H1 (cell line): ENCODE results near the gene PTPN1. TPM values are rescaled to one million over a fixed set of nuclear protein-coding genes. Genes with fewer than 3 reads are reported as not detected.

Experiments
- BCL11A ChIP-seq, 2 experiments: IDR thresholded peaks; one replicate each; pipeline ENCODE4 v1.6.1; 2011; ENCODE audit warnings: low read depth in 2 of 2, low read length in 2 of 2, mild to moderate bottlenecking in 2 of 2
- JUND ChIP-seq: IDR thresholded peaks from 2 replicates; pipeline ENCODE4 v1.6.1; 2011; ENCODE audit warnings: mild to moderate bottlenecking, improper control_type of control experiment, low read length
- NANOG ChIP-seq: IDR thresholded peaks from 2 replicates; pipeline ENCODE4 v1.6.1; 2011; ENCODE audit warnings: low read length, low read depth, mild to moderate bottlenecking, inconsistent platforms; ENCODE audit not compliant: insufficient read depth, poor library complexity, severe bottlenecking
- SP2 ChIP-seq: IDR thresholded peaks from 2 replicates; pipeline ENCODE4 v1.6.1; 2012; ENCODE audit warnings: mild to moderate bottlenecking, low read length, inconsistent platforms
- TAF7 ChIP-seq: optimal IDR thresholded peaks from 2 replicates; pipeline ENCODE3; 2011; ENCODE audit warnings: low read depth, mild to moderate bottlenecking, inconsistent platforms, low read length, moderate library complexity, borderline replicate concordance
- TBP ChIP-seq: IDR thresholded peaks from 2 replicates; pipeline ENCODE4 v1.6.1; 2011; ENCODE audit warnings: low read depth, low read length, improper control_type of control experiment
- YY1 ChIP-seq: IDR thresholded peaks from 2 replicates; pipeline ENCODE4 v1.6.1; 2011; ENCODE audit warnings: low read depth, mild to moderate bottlenecking, low read length
- polyA plus RNA-seq, 7 experiments: library from polyadenylated mRNA; depleted of rRNA in 3 of 7; stranded (reverse) in 5 of 7; unstranded in 2 of 7; fragments of >200 nt in 5 of 7; fragments of 200-250 nt in 2 of 7; gene quantifications; 1 replicate in 5 of 7; 2 replicates in 1 of 7; 4 replicates in 1 of 7; pipeline versions ENCODE4 v1.2.1 to v1.2.3, GENCODE V29; 2011 to 2013; ENCODE audit warnings: missing spikeins in 2 of 7, mixed read lengths in 2 of 7
- total RNA-seq: library from RNA; stranded (reverse); fragmentation: NEBNext Ultra II Directional; extraction: Animal tissue kit (Norgen Biotek cat#: 25700); gene quantifications from 2 replicates; pipeline ENCODE4 v1.2.1, GENCODE V29; 2021

Gene PTPN1
- total and polyA plus RNA-seq, 2 of the 8 experiments (the other 6 are each of a cell fraction or from before 2014, with no cell fraction given) = 18.6 to 32.1 TPM

DNA sequence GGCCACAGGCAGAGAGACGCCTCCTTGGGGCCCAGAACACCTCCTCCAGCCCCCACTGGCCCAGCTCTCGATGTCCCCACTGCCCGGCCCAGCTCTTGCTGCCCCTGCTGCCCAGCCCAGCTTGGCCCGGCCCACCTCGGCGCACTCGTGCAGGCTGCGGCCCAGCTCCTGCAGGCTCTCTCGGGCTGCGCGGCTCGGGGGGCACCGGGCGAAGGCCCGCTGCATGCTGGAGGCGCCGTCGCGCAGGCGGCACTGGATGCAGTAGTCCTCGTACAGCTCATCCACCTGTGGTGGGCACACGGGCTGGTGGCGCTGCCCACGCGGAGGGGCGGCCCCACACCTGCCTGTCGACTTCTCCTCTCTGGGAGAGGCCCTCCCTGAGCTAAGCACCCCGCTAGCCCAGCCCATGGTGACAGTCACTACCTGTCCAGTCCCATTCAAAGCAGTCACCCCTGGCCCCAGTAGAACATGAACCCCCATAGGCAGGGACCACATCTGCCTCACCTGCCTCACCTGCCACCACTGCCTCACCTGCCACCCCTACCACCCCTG, 99.3 kb downstream of the PTPN1 start (continued):
- TF ChIP-seq YY1 (no peak), TBP (no peak), TAF7 (no peak), SP2 (no peak), JUND (no peak), NANOG (no peak), BCL11A (IDR thresholded peaks at IDR 0.05; ENCODE audit: low read depth in 2 of 2, low read length in 2 of 2) (no peak)
